Vagina (tissue), 2 donors: ENCODE data around the gene LHPP. TPM values are rescaled to one million over a fixed set of nuclear protein-coding genes. Genes with fewer than 3 reads are reported as not detected.

Experiments
- DNase-seq, 2 donors: peaks; one replicate each; pipeline ENCODE4 v3.0.0-alpha.2; 2017; ENCODE audit errors: extremely low spot score in 2 of 2
- H3K27ac ChIP-seq: fragments of 200-600 bp; sonication (generic); one replicate; pipeline ENCODE4 v1.5.1; 2019
- H3K27me3 ChIP-seq: fragments of 200-600 bp; sonication (generic); one replicate; pipeline ENCODE4 v1.5.1; 2019
- H3K36me3 ChIP-seq, 2 donors: fragments of 200-600 bp; sonication (generic); one replicate each; pipeline ENCODE4 v1.5.1; 2017 to 2019
- H3K4me1 ChIP-seq: fragments of 200-600 bp; sonication (generic); one replicate; pipeline ENCODE4 v1.5.1; 2019
- H3K4me3 ChIP-seq, 2 donors: fragments of 200-600 bp; sonication (generic); 1 replicate in 1 of 2; 2 replicates in 1 of 2; pipeline ENCODE4 v1.5.1; 2016 to 2019
- H3K9me3 ChIP-seq: fragments of 200-600 bp; sonication (generic); one replicate; pipeline ENCODE4 v1.5.1; 2019
- CTCF ChIP-seq, 3 experiments: fragments of 450-650 bp in 2 of 3; fragments of 200-600 bp in 1 of 3; sonication (generic) in 1 of 3; IDR thresholded peaks; one replicate each; pipeline ENCODE4 v1.5.1; 2017 to 2019; ENCODE audit warnings: antibody characterized with exemption in 3 of 3, mild to moderate bottlenecking in 2 of 3, moderate library complexity in 2 of 3
- POLR2A ChIP-seq, 2 donors: fragments of 450-650 bp; IDR thresholded peaks; one replicate each; pipeline ENCODE4 v1.6.1; 2017; ENCODE audit warnings: antibody characterized with exemption in 2 of 2, mild to moderate bottlenecking in 2 of 2, moderate library complexity in 2 of 2
- POLR2AphosphoS5 ChIP-seq, 2 donors: sonication (generic); formaldehyde crosslinking; IDR thresholded peaks; one replicate each; pipeline ENCODE4 v1.9.0; 2017; ENCODE audit warnings: antibody characterized with exemption in 2 of 2, mild to moderate bottlenecking in 2 of 2, low read depth in 1 of 2; ENCODE audit not compliant: insufficient read depth in 1 of 2
- intact Hi-C: fragments of 100-400 bp; cut with DNase I; formaldehyde crosslinking; loops from one replicate; pipeline ENCODE4 v1.15.1; 2023
- total RNA-seq: library from RNA; depleted of rRNA; stranded (reverse); fragments of >200 nt; gene quantifications from one replicate; pipeline ENCODE4 v1.2.3, GENCODE V29; 2016

LHPP gene
- total RNA-seq, 1 donor from 2014 or later: 20.1 TPM

- intact Hi-C loops: no loop called here
- Histone ChIP-seq H3K27me3 (no peaks in the 10 kb centered on the region), H3K4me1 (peaks cover 9% of the 10 kb centered on the region), H3K9me3 (no peaks in the 10 kb centered on the region), H3K36me3 (no peaks in the 10 kb centered on the region), H3K4me3 (no peak overlapping the region), H3K27ac (no peak overlapping the region)
- no peak for DNase-seq
- TF ChIP-seq POLR2AphosphoS5 (IDR thresholded peaks at IDR 0.05; ENCODE audit: insufficient read depth in 1 of 2, low read depth in 1 of 2) (no peak), POLR2A (IDR thresholded peaks at IDR 0.05) (no peak), CTCF (IDR thresholded peaks at IDR 0.05) (no peak)
Measured at GRCh38 chr10:124517931-124518330, 56.3 kb downstream of the LHPP start.

GRCh38 chr10:124518366-124518765, 56.7 kb downstream of the LHPP start:
- H3K27me3 ChIP-seq: no peaks in the 10 kb centered on the region
- intact Hi-C loops: no loop called here
- H3K9me3 ChIP-seq: no peaks in the 10 kb centered on the region
- H3K4me3 ChIP-seq: no peak overlapping the region
- DNase-seq: no peak
- no peaks in the 10 kb centered on the region for H3K36me3 ChIP-seq
- no peak overlapping the region for H3K27ac ChIP-seq
- peaks cover 14% of the 10 kb centered on the region for H3K4me1 ChIP-seq
- TF ChIP-seq POLR2AphosphoS5 (IDR thresholded peaks at IDR 0.05; ENCODE audit: insufficient read depth in 1 of 2, low read depth in 1 of 2) (no peak), POLR2A (IDR thresholded peaks at IDR 0.05) (no peak), CTCF (IDR thresholded peaks at IDR 0.05) (no peak)

- no peak overlapping the region for H3K4me3 ChIP-seq
- H3K36me3 ChIP-seq: no peaks in the 10 kb centered on the region
- peaks cover 33% of the 10 kb centered on the region for H3K4me1 ChIP-seq
- H3K27me3 ChIP-seq: no peaks in the 10 kb centered on the region
- no peak for TF ChIP-seq CTCF (IDR thresholded peaks at IDR 0.05)
- TF ChIP-seq POLR2AphosphoS5 (IDR thresholded peaks at IDR 0.05; ENCODE audit: insufficient read depth in 1 of 2, low read depth in 1 of 2): no peak
- TF ChIP-seq POLR2A (IDR thresholded peaks at IDR 0.05): no peak
- intact Hi-C loops: no loop called here
- no peaks in the 10 kb centered on the region for H3K9me3 ChIP-seq
- DNase-seq: no peak
- H3K27ac ChIP-seq: no peak overlapping the region
Measured at GRCh38 chr10:124520558-124521428, 59.2 kb downstream of the LHPP start.

GRCh38 chr10:124521429-124521871, 59.8 kb downstream of the LHPP start:
- Histone ChIP-seq H3K27me3 (no peaks in the 10 kb centered on the region), H3K27ac (no peak overlapping the region), H3K4me1 (peaks cover 36% of the 10 kb centered on the region), H3K36me3 (no peaks in the 10 kb centered on the region), H3K4me3 (no peak overlapping the region), H3K9me3 (no peaks in the 10 kb centered on the region)
- TF ChIP-seq CTCF (IDR thresholded peaks at IDR 0.05): no peak
- intact Hi-C loops: no loop called here
- DNase-seq: no peak
